ENCODE measurements around the gene ADAM12.

DNA sequence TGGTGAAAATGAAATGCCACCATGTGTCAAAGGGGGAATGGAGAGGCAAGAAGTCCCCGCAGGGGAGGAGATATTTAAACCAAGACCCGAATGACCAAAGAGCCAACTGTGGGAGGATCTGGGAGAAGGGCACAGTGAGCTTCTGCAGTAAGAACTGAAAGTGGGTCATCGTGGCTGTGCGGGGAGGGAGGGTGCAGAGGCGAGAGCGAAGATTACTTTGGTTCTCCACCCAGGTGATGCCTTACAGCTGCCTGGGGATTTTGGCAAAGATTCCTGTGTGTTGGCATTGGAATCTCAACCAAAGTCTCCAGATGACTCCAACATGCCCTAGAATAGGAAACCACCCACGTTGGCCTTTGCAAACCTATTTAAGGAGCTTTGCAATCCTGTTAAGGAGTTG, 44.2 kb upstream of the ADAM12 start:
- TF ChIP-seq, protein P1, sequence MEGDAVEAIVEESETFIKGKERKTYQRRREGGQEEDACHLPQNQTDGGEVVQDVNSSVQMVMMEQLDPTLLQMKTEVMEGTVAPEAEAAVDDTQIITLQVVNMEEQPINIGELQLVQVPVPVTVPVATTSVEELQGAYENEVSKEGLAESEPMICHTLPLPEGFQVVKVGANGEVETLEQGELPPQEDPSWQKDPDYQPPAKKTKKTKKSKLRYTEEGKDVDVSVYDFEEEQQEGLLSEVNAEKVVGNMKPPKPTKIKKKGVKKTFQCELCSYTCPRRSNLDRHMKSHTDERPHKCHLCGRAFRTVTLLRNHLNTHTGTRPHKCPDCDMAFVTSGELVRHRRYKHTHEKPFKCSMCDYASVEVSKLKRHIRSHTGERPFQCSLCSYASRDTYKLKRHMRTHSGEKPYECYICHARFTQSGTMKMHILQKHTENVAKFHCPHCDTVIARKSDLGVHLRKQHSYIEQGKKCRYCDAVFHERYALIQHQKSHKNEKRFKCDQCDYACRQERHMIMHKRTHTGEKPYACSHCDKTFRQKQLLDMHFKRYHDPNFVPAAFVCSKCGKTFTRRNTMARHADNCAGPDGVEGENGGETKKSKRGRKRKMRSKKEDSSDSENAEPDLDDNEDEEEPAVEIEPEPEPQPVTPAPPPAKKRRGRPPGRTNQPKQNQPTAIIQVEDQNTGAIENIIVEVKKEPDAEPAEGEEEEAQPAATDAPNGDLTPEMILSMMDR (IDR thresholded peaks at IDR 0.05; ENCODE audit: insufficient read depth, low read depth, low read length), result no peak
- TF ChIP-seq EZH2 (IDR thresholded peaks at IDR 0.05; ENCODE audit: insufficient read depth, low read length), result no peak

Data from astrocyte (in vitro differentiated cells and primary cell).